GM12878 (cell line): ENCODE results near the gene CTXND2. TPM values are rescaled to one million over a fixed set of nuclear protein-coding genes. Genes with fewer than 3 reads are reported as not detected.

Experiments
- ATAC-seq: fragments of 200-7000 bp; cut with Tn5 transposase; 3 replicates; pipeline ENCODE4 v1.9.1; 2020; ENCODE audit warnings: mild to moderate bottlenecking, moderate library complexity
- BruUV-seq: library from RNA; stranded (reverse); fragments of 400-500 nt; replicated peaks from 2 replicates; lab custom pipeline; 2021; lab: Mats Ljungman, UMichigan
- CTCF ChIA-PET: fragments of 300-600 bp; sonication (Branson Sonifier 250); formaldehyde crosslinking; extraction: SDS; loops from one replicate; lab custom pipeline; 2021; ENCODE audit warnings: inconsistent platforms; lab: Yijun Ruan, JAX
- POLR2A ChIA-PET: fragments of 350-600 bp; formaldehyde crosslinking; extraction: SDS; loops from one replicate; lab custom pipeline; 2021; ENCODE audit warnings: inconsistent platforms; lab: Charles Lee
- RAD21 ChIA-PET: fragments of 300-600 bp; sonication (Branson Sonifier 250); formaldehyde crosslinking; loops from one replicate; lab custom pipeline; 2023; ENCODE audit warnings: antibody characterized with exemption; ENCODE audit not compliant: unreplicated experiment; lab: Charles Lee
- SMC1A ChIA-PET: fragments of 300-600 bp; sonication (Branson Sonifier 250); formaldehyde crosslinking; loops from one replicate; lab custom pipeline; 2023; ENCODE audit not compliant: unreplicated experiment, uncharacterized antibody; lab: Charles Lee
- DNase-seq: peaks from one replicate; pipeline ENCODE4 v3.0.0-alpha.2; 2011; ENCODE audit warnings: low read depth, low spot score
- FAIRE-seq: peaks from 3 replicates; lab custom pipeline; 2011; peaks lifted over from hg19 to GRCh38; lab: Jason Lieb, UNC
- H2AFZ ChIP-seq: 2 replicates; pipeline ENCODE4 v1.6.0; 2011; ENCODE audit warnings: low read depth, low read length, control low read depth; ENCODE audit not compliant: control insufficient read depth
- H3K27ac ChIP-seq: 2 replicates; pipeline ENCODE4 v1.5.1; 2011; ENCODE audit warnings: control low read depth; ENCODE audit not compliant: control insufficient read depth, insufficient read depth
- H3K27me3 ChIP-seq, 2 experiments: replicated peaks in 1 of 2; 2 replicates each; pipeline versions ENCODE4 v1.6.0 to v1.6.1; 2011; ENCODE audit warnings: low read length in 1 of 2; ENCODE audit not compliant: control insufficient read depth in 2 of 2, insufficient read depth in 2 of 2
- H3K36me3 ChIP-seq, 2 experiments: 2 replicates each; pipeline ENCODE4 v1.5.1; 2011; ENCODE audit warnings: low read length in 1 of 2; ENCODE audit not compliant: control insufficient read depth in 2 of 2, insufficient read depth in 2 of 2
- H3K4me1 ChIP-seq: 2 replicates; pipeline ENCODE4 v1.6.1; 2011; ENCODE audit warnings: mild to moderate bottlenecking, low read length, moderate library complexity, mixed read lengths; ENCODE audit not compliant: control insufficient read depth, insufficient read depth
- H3K4me2 ChIP-seq: 2 replicates; pipeline ENCODE4 v1.6.0; 2011; ENCODE audit warnings: control low read depth; ENCODE audit not compliant: control insufficient read depth, insufficient read depth
- H3K4me3 ChIP-seq: fragments of 200-600 bp; sonication (generic); 2 replicates; pipeline ENCODE4 v1.5.1; 2016
- H3K79me2 ChIP-seq: 2 replicates; pipeline ENCODE4 v1.6.0; 2011; ENCODE audit warnings: low read length; ENCODE audit not compliant: control insufficient read depth, insufficient read depth
- H3K9ac ChIP-seq: 2 replicates; pipeline ENCODE4 v1.8.0; 2011; ENCODE audit warnings: low read length, control low read depth, mixed read lengths; ENCODE audit not compliant: control insufficient read depth, insufficient read depth
- H3K9me3 ChIP-seq: replicated peaks from 3 replicates; pipeline ENCODE4 v1.5.1; 2011; ENCODE audit warnings: mild to moderate bottlenecking, low read length; ENCODE audit not compliant: control insufficient read depth, insufficient read depth
- H4K20me1 ChIP-seq: 2 replicates; pipeline ENCODE4 v1.6.0; 2011; ENCODE audit not compliant: control insufficient read depth, insufficient read depth
- BMI1 ChIP-seq: fragments of 450-650 bp; IDR thresholded peaks from 2 replicates; pipeline ENCODE4 v1.6.1; 2016; ENCODE audit warnings: mild to moderate bottlenecking, moderate library complexity, borderline replicate concordance
- GABPA ChIP-seq: IDR thresholded peaks from 2 replicates; pipeline ENCODE4 v1.6.1; 2014; ENCODE audit warnings: antibody characterized with exemption, low read depth, mild to moderate bottlenecking, inconsistent platforms
- HCFC1 ChIP-seq: fragments of 150-350 bp; IDR thresholded peaks from 2 replicates; pipeline ENCODE4 v1.6.1; 2014; ENCODE audit warnings: low read length
- SUPT20H ChIP-seq: IDR thresholded peaks from 2 replicates; pipeline ENCODE4 v1.6.1; 2011; ENCODE audit warnings: low read depth, mild to moderate bottlenecking, low read length, moderate library complexity, borderline replicate concordance; ENCODE audit not compliant: control insufficient read depth
- SUZ12 ChIP-seq: fragments of 200-600 bp; sonication (generic); IDR thresholded peaks from one replicate; pipeline ENCODE4 v1.6.1; 2018; ENCODE audit warnings: antibody characterized with exemption, mild to moderate bottlenecking; ENCODE audit not compliant: unreplicated experiment
- YBX1 ChIP-seq: fragments of 450-650 bp; IDR thresholded peaks from 2 replicates; pipeline ENCODE4 v1.6.1; 2016; ENCODE audit warnings: antibody characterized with exemption
- ZNF24 ChIP-seq: fragments of 450-650 bp; IDR thresholded peaks from 2 replicates; pipeline ENCODE4 v1.6.1; 2017; ENCODE audit warnings: antibody characterized with exemption, mild to moderate bottlenecking
- WGBS: methylation state at CpG from one replicate; pipeline ENCODE4 v1.1.6; 2016; ENCODE audit warnings: low lambda C conversion rate; ENCODE audit not compliant: insufficient replicate concordance, insufficient coverage; ENCODE audit errors: missing lambda C conversion rate; 5-methylcytosine and 5-hydroxymethylcytosine counted together
- in situ Hi-C: fragments of 300-500 bp; cut with MboI; formaldehyde crosslinking; loops from 9 replicates; pipeline ENCODE4 v1.14.3; 2018; ENCODE audit warnings: mixed read lengths
- intact Hi-C: fragments of 100-400 bp; cut with micrococcal nuclease; formaldehyde crosslinking; loops from one replicate; pipeline ENCODE4 v1.14.2; 2022; ENCODE audit not compliant: unreplicated experiment
- polyA plus RNA-seq, 11 experiments: library from polyadenylated mRNA; depleted of rRNA in 4 of 11; unstranded in 6 of 11; stranded (reverse) in 5 of 11; fragments of >200 nt; fragmentation: Nextera tagmentation in 4 of 11; fragmentation: Illumina TruSeq in 1 of 11; extraction: Ambion mirVana in 4 of 11; extraction: Trizol in 1 of 11; gene quantifications; 1 replicate in 1 of 11; 2 replicates in 10 of 11; pipeline versions ENCODE4 v1.2.1 to v1.2.3, GENCODE V29; 2011 to 2016; ENCODE audit warnings: inconsistent platforms in 2 of 11, missing spikeins in 2 of 11, low read depth in 1 of 11
- total RNA-seq, 4 experiments: library from RNA; depleted of rRNA in 3 of 4; stranded (reverse); fragments of >200 nt in 3 of 4; fragmentation: Illumina TruSeq in 1 of 4; extraction: Trizol in 1 of 4; gene quantifications; 2 replicates each; pipeline versions ENCODE4 v1.2.1 to v1.2.3, GENCODE V29; 2013 to 2021
- TF ChIP-seq, protein P1 (sequence below): fragments of 450-650 bp; IDR thresholded peaks from 2 replicates; pipeline ENCODE4 v1.6.1; 2017; ENCODE audit warnings: mild to moderate bottlenecking, low read depth, inconsistent platforms; ENCODE audit not compliant: poor library complexity, severe bottlenecking
- TF ChIP-seq, protein P2 (sequence below): fragments of 450-650 bp; formaldehyde crosslinking; IDR thresholded peaks from 2 replicates; pipeline ENCODE4 v1.4.0; 2020; ENCODE audit warnings: mild to moderate bottlenecking, moderate library complexity
- TF ChIP-seq, protein P3 (sequence below): IDR thresholded peaks from 2 replicates; pipeline ENCODE4 v1.6.1; 2012; ENCODE audit warnings: low read depth, low read length, improper control_type of control experiment

The CTXND2 gene
- total and polyA plus RNA-seq, 10 of the 15 experiments (the other 5 are each of a cell fraction or from before 2014, with no cell fraction given), result not detected

DNA sequence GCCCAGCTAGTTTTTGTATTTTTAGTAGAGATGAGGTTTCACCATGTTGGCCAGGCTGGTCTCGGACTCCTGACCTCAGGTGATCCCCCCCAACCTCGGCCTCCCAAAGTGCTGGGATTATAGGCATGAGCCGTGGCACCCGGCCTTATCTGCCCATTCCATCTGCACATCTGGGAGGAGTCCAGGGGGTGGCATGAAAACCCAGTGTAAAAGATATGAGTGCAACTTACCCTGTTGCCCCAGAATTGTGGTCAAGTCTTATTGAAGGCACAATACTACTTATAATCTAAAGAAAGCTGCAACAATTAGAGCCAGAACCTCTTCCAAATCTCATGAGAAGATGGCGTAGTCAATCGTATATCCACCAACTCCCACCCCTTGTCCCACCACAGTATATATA lies 18.4 kb downstream of the CTXND2 start (continued):
- TF ChIP-seq SUZ12 (no peak), BMI1 (no peak), YBX1 (no peak)

- peaks cover 2% of the 10 kb centered on the region; the same call in 2 of the 3 replicates for H3K9me3 ChIP-seq
- H3K27me3 ChIP-seq, result no peaks in the 10 kb centered on the region
- DNase-seq (no peak), ATAC-seq (no peak), FAIRE-seq (no peak)
- H3K4me2 ChIP-seq, result no peak overlapping the region
- no peak overlapping the region for H3K4me3 ChIP-seq
- H3K27ac ChIP-seq, result no peak overlapping the region
- ChIA-PET POLR2A (no interaction called here), RAD21 (no interaction called here), CTCF (no interaction called here), SMC1A (interaction anchor here (1.0 kb wide), 1 partner anchor 19 kb away, joined by 3 read pairs; the partner anchor contains the start of gene CTXND2)
- H2AFZ ChIP-seq, result no peak overlapping the region
- BruUV-seq, result no TSS peak
- H3K79me2 ChIP-seq, result no peaks in the 10 kb centered on the region
- intact Hi-C loops (no loop called here), in situ Hi-C loops (no loop called here)
- TF ChIP-seq GABPA, result no peak
- TF ChIP-seq SUPT20H, result no peak
- no peak for TF ChIP-seq HCFC1
- TF ChIP-seq, protein P1, sequence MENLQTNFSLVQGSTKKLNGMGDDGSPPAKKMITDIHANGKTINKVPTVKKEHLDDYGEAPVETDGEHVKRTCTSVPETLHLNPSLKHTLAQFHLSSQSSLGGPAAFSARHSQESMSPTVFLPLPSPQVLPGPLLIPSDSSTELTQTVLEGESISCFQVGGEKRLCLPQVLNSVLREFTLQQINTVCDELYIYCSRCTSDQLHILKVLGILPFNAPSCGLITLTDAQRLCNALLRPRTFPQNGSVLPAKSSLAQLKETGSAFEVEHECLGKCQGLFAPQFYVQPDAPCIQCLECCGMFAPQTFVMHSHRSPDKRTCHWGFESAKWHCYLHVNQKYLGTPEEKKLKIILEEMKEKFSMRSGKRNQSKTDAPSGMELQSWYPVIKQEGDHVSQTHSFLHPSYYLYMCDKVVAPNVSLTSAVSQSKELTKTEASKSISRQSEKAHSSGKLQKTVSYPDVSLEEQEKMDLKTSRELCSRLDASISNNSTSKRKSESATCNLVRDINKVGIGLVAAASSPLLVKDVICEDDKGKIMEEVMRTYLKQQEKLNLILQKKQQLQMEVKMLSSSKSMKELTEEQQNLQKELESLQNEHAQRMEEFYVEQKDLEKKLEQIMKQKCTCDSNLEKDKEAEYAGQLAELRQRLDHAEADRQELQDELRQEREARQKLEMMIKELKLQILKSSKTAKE, result no peak
- no peak for TF ChIP-seq ZNF24
- TF ChIP-seq, protein P2, sequence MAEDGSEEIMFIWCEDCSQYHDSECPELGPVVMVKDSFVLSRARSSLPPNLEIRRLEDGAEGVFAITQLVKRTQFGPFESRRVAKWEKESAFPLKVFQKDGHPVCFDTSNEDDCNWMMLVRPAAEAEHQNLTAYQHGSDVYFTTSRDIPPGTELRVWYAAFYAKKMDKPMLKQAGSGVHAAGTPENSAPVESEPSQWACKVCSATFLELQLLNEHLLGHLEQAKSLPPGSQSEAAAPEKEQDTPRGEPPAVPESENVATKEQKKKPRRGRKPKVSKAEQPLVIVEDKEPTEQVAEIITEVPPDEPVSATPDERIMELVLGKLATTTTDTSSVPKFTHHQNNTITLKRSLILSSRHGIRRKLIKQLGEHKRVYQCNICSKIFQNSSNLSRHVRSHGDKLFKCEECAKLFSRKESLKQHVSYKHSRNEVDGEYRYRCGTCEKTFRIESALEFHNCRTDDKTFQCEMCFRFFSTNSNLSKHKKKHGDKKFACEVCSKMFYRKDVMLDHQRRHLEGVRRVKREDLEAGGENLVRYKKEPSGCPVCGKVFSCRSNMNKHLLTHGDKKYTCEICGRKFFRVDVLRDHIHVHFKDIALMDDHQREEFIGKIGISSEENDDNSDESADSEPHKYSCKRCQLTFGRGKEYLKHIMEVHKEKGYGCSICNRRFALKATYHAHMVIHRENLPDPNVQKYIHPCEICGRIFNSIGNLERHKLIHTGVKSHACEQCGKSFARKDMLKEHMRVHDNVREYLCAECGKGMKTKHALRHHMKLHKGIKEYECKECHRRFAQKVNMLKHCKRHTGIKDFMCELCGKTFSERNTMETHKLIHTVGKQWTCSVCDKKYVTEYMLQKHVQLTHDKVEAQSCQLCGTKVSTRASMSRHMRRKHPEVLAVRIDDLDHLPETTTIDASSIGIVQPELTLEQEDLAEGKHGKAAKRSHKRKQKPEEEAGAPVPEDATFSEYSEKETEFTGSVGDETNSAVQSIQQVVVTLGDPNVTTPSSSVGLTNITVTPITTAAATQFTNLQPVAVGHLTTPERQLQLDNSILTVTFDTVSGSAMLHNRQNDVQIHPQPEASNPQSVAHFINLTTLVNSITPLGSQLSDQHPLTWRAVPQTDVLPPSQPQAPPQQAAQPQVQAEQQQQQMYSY (CRISPR knock-in tag), result no peak
- TF ChIP-seq, protein P3, sequence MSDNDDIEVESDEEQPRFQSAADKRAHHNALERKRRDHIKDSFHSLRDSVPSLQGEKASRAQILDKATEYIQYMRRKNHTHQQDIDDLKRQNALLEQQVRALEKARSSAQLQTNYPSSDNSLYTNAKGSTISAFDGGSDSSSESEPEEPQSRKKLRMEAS, result no peak
- no peaks in the 10 kb centered on the region for H3K4me1 ChIP-seq
- no peak overlapping the region for H3K9ac ChIP-seq
- H3K36me3 ChIP-seq, result no peaks in the 10 kb centered on the region
- no peaks in the 10 kb centered on the region for H4K20me1 ChIP-seq
- WGBS, result 67% methylated on average over 1 of the region's 1 CpG
Measured at GRCh38 chr1:150906329-150906728, 19.4 kb downstream of the CTXND2 start.
